SH-SY5Y (cell line): ENCODE measurements around the gene PDHB.

Source experiments
- GATA2 ChIP-seq: IDR thresholded peaks from 2 replicates; pipeline ENCODE4 v1.6.1; 2011; ENCODE audit warnings: mild to moderate bottlenecking, low read depth, low read length
- GATA3 ChIP-seq: IDR thresholded peaks from 2 replicates; pipeline ENCODE4 v1.6.1; 2011; ENCODE audit warnings: low read depth, mild to moderate bottlenecking, low read length, moderate library complexity

DNA sequence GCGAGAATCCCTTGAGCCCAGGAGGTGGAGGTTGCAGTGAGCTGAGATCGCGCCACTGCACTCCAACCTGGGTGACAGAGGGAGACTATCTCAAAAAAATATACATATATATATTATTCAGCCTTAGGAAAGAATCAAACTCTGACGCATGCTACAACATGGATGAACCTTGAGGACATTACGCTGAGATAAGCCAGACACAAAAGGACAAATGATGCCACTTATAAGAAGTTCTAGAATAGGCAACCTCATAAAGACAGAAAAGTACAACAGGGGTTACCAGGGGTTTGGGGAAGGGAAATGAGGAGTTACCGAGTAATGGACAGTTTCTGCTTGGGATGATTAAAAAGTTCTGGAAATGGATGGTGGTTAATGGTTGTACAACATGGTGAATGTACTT lies 727 bp downstream of the PDHB start:
- TF ChIP-seq GATA2 (no peak), GATA3 (no peak)
